ENCODE data around the gene AADACL2.
"Not testable (repeated sequence)": the region's sequence is repeated elsewhere in the genome, so short reads cannot be mapped to it uniquely, and the experiment has no call there.

The AADACL2 gene

GRCh38 chr3:151733613-151734012 is at the start of gene AADACL2:
Gene AADACL2, plus strand, starts transcription at chr3:151733927. Its CDS starts 109 bp downstream, at chr3:151734036.
- no peak for DNase-seq

GRCh38 chr3:151684094-151684493 is 49.6 kb upstream of the AADACL2 start:
- no peak for DNase-seq

GRCh38 chr3:151686257-151686656 is 47.5 kb upstream of the AADACL2 start:
- DNase-seq: no peak

GRCh38 chr3:151687076-151687475 is 46.7 kb upstream of the AADACL2 start:
- DNase-seq: no peak

- DNase-seq: no peak
Measured at GRCh38 chr3:151688571-151688970, 45.2 kb upstream of the AADACL2 start.

GRCh38 chr3:151690645-151691044 is 43.1 kb upstream of the AADACL2 start:
- DNase-seq: no peak

- DNase-seq: no peak
Measured at GRCh38 chr3:151697496-151697895, 36.2 kb upstream of the AADACL2 start.

GRCh38 chr3:151707216-151707615 is 26.5 kb upstream of the AADACL2 start:
- DNase-seq: no peak

- no peak for DNase-seq
Measured at GRCh38 chr3:151708868-151709267, 24.9 kb upstream of the AADACL2 start.

- no peak for DNase-seq
Measured at GRCh38 chr3:151709847-151710246, 23.9 kb upstream of the AADACL2 start.

- DNase-seq: no peak
Measured at GRCh38 chr3:151721294-151721693, 12.4 kb upstream of the AADACL2 start.

- DNase-seq: no peak
Measured at GRCh38 chr3:151722856-151723255, 10.9 kb upstream of the AADACL2 start.

GRCh38 chr3:151724576-151725562 is 8.9 kb upstream of the AADACL2 start:
- no peak for DNase-seq

GRCh38 chr3:151726016-151726415 is 7.7 kb upstream of the AADACL2 start:
- no peak for DNase-seq

GRCh38 chr3:151732861-151733260 is 866 bp upstream of the AADACL2 start:
- no peak for DNase-seq

- no peak for DNase-seq
Measured at GRCh38 chr3:151740581-151740980, 6.9 kb downstream of the AADACL2 start.

GRCh38 chr3:151743855-151744254 is 10.1 kb downstream of the AADACL2 start:
- DNase-seq: no peak

- DNase-seq: no peak
Measured at GRCh38 chr3:151750181-151750580, 16.5 kb downstream of the AADACL2 start.

GRCh38 chr3:151750678-151751077 is 17.0 kb downstream of the AADACL2 start:
- no peak for DNase-seq

GRCh38 chr3:151751161-151751560 is 17.4 kb downstream of the AADACL2 start:
- DNase-seq: no peak

- no peak for DNase-seq
Measured at GRCh38 chr3:151753846-151754245, 20.1 kb downstream of the AADACL2 start.

GRCh38 chr3:151761581-151761980 is 27.9 kb downstream of the AADACL2 start:
- DNase-seq: no peak

- not testable (repeated sequence) for DNase-seq
Measured at GRCh38 chr3:151764699-151765098, 31.0 kb downstream of the AADACL2 start.

- DNase-seq: no peak
Measured at GRCh38 chr3:151765685-151766084, 32.0 kb downstream of the AADACL2 start.

- DNase-seq: no peak
Measured at GRCh38 chr3:151766454-151766853, 32.7 kb downstream of the AADACL2 start.
